GM12801 (cell line): ENCODE measurements around the gene SLC38A10.

Source experiments
- TF ChIP-seq, protein P1 (sequence below): IDR thresholded peaks from one replicate; pipeline ENCODE4 v1.5.1; 2011; ENCODE audit warnings: control low read depth; ENCODE audit not compliant: insufficient read length; ENCODE audit errors: extremely low read depth

SLC38A10 gene

GRCh38 chr17:81302861-81303333 lies 7.8 kb upstream of the SLC38A10 start:
- TF ChIP-seq, protein P1, sequence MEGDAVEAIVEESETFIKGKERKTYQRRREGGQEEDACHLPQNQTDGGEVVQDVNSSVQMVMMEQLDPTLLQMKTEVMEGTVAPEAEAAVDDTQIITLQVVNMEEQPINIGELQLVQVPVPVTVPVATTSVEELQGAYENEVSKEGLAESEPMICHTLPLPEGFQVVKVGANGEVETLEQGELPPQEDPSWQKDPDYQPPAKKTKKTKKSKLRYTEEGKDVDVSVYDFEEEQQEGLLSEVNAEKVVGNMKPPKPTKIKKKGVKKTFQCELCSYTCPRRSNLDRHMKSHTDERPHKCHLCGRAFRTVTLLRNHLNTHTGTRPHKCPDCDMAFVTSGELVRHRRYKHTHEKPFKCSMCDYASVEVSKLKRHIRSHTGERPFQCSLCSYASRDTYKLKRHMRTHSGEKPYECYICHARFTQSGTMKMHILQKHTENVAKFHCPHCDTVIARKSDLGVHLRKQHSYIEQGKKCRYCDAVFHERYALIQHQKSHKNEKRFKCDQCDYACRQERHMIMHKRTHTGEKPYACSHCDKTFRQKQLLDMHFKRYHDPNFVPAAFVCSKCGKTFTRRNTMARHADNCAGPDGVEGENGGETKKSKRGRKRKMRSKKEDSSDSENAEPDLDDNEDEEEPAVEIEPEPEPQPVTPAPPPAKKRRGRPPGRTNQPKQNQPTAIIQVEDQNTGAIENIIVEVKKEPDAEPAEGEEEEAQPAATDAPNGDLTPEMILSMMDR: no peak

- TF ChIP-seq, protein P1: no peak
These were observed 7.2 kb upstream of the SLC38A10 start for GRCh38 chr17:81302324-81302723.

GRCh38 chr17:81301195-81302144 lies 6.4 kb upstream of the SLC38A10 start:
- TF ChIP-seq, protein P1: no peak

GRCh38 chr17:81300586-81301155 lies 5.6 kb upstream of the SLC38A10 start:
- TF ChIP-seq, protein P1: no peak

DNA sequence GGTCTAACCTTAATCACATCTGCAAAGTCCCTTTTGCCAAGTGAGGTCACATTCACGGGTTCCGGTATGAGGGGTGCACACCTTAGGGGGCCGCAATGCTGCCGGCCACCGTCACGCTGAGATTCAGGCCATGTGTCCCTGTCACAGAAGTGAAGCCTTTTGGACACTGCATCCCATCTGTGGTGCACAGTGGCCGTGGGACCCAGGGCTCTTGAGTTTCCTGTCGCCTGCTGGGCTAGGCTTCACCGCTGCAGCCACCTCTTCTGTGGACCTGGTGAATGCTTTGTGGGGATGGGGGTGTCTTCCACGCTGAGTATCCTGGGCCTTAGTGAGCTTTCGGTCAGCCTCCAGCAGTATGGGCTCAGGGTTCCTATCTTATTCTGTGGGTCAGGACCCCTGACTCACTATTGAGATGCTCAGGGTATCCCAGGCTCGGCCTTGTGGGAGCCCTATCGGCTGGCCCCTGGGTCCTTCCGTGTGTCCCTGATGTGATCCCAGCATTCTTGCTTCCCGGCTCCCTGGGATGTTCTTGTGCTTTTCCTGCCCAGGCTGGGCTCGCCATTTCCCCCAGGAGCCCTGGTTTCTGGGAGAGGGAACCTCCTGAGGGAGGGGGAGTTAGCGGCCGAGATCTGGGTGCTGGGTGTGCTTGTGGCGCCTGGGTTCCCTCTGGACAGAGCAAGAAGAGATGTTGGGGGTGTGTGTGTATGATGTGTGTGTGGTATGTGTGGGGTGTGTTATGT lies 4.9 kb upstream of the SLC38A10 start:
- TF ChIP-seq, protein P1: no peak

DNA sequence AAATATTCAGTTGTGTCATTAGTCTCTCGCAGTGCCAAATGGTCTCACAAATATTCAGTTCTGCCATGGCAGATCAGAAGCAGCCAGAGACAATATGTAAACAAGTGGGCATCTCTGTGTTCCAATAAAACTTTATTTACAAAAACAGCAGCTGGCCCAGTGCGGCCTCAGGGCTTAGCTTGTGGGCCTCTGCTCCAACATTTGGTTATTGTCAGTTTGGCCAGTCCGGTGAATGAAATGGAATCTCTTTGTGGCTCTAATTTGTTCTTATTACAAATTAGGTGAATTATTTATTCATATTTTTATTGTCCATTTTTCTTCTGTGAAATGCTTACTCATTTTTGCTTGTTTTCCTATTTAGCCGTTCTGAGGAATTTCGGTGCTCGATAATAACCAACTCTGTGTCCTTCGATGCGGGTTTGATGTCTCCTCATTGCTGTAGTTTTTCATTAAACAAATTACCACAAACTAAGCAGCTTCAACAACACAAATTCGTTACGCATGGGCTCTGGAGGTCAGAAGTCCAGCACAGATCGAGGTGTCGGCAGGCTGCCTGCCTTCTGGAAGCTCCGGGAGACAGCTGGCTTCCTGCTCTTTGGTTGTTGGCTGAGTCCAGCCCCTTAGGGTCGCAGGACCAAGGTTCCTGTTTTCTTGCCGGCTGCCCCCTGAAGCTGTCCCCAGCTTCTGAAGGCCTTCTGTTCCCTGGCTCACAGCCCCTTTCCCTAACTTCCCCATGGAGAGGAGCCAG lies 4.1 kb upstream of the SLC38A10 start:
- TF ChIP-seq, protein P1: no peak
